Prostate gland (tissue), 2 donors: ENCODE data around the gene EVC2. TPM values are rescaled to one million over a fixed set of nuclear protein-coding genes. Genes with fewer than 3 reads are reported as not detected.

Experiments
- DNase-seq: peaks from one replicate; pipeline ENCODE4 v3.0.0-alpha.2; 2019; ENCODE audit warnings: low spot score
- H3K27ac ChIP-seq, 2 donors: fragments of 200-600 bp; sonication (generic); 2 replicates each; pipeline ENCODE4 v1.5.1; 2017 to 2019
- H3K27me3 ChIP-seq: fragments of 200-600 bp; sonication (generic); replicated peaks from 2 replicates; pipeline ENCODE4 v1.5.1; 2019; ENCODE audit not compliant: insufficient read depth
- H3K36me3 ChIP-seq, 2 donors: fragments of 200-600 bp; sonication (generic); 1 replicate in 1 of 2; 2 replicates in 1 of 2; pipeline versions ENCODE4 v1.5.1 to v1.8.1; 2017 to 2019
- H3K4me1 ChIP-seq: fragments of 200-600 bp; sonication (generic); replicated peaks from 2 replicates; pipeline ENCODE4 v1.5.1; 2019
- H3K4me3 ChIP-seq, 2 donors: fragments of 200-600 bp; sonication (generic); 2 replicates each; pipeline ENCODE4 v1.5.1; 2017 to 2019
- H3K9me3 ChIP-seq: fragments of 200-600 bp; sonication (generic); 2 replicates; pipeline ENCODE4 v1.5.1; 2017
- POLR2A ChIP-seq: fragments of 450-650 bp; IDR thresholded peaks from one replicate; pipeline ENCODE4 v1.6.1; 2016; ENCODE audit warnings: antibody characterized with exemption, mild to moderate bottlenecking
- POLR2AphosphoS5 ChIP-seq: sonication (generic); formaldehyde crosslinking; IDR thresholded peaks from one replicate; pipeline ENCODE4 v1.6.1; 2017; ENCODE audit warnings: antibody characterized with exemption
- WGBS: methylation state at CpG from one replicate; pipeline ENCODE4 v1.1.5; 2018; 5-methylcytosine and 5-hydroxymethylcytosine counted together
- intact Hi-C: fragments of 100-400 bp; cut with DNase I; formaldehyde crosslinking; loops from one replicate; pipeline ENCODE4 v1.14.2; 2022
- total RNA-seq, 2 donors: library from RNA; depleted of rRNA; stranded (reverse); fragments of >200 nt; gene quantifications; one replicate each; pipeline ENCODE4 v1.1.0, GENCODE V29; 2016
- TF ChIP-seq, protein P1 (sequence below), 4 experiments: fragments of 200-600 bp in 2 of 4; fragments of 450-650 bp in 2 of 4; sonication (generic) in 2 of 4; IDR thresholded peaks; 1 replicate in 3 of 4; 2 replicates in 1 of 4; pipeline ENCODE4 v1.5.1; 2016 to 2019; ENCODE audit warnings: antibody characterized with exemption in 4 of 4, mild to moderate bottlenecking in 2 of 4, moderate library complexity in 2 of 4

EVC2 gene
- total RNA-seq, 2 donors from 2014 or later: 7.6 to 11.0 TPM

DNA sequence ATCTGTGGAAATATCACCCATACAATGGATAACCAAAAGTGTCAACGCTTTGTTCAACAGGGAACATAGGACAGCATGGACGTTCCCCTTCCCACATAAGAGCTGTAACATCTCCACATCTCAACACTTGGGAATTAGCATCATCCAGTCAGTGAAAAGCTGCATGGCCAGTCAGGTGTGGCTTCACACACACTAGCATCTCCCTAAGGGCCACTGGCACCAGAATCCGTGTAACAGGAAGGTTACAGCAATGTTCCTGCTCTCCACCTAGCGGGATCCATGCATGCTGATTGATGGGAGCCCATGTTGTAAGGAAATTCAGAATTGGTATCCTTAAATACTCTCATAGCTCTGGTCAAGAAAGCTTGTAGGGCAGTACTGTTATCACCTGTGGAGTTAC, 78.8 kb downstream of the EVC2 start:
- H3K4me1 ChIP-seq: no peaks in the 10 kb centered on the region
- no peaks in the 10 kb centered on the region for H3K36me3 ChIP-seq
- DNase-seq: no peak
- TF ChIP-seq, protein P1, sequence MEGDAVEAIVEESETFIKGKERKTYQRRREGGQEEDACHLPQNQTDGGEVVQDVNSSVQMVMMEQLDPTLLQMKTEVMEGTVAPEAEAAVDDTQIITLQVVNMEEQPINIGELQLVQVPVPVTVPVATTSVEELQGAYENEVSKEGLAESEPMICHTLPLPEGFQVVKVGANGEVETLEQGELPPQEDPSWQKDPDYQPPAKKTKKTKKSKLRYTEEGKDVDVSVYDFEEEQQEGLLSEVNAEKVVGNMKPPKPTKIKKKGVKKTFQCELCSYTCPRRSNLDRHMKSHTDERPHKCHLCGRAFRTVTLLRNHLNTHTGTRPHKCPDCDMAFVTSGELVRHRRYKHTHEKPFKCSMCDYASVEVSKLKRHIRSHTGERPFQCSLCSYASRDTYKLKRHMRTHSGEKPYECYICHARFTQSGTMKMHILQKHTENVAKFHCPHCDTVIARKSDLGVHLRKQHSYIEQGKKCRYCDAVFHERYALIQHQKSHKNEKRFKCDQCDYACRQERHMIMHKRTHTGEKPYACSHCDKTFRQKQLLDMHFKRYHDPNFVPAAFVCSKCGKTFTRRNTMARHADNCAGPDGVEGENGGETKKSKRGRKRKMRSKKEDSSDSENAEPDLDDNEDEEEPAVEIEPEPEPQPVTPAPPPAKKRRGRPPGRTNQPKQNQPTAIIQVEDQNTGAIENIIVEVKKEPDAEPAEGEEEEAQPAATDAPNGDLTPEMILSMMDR (IDR thresholded peaks at IDR 0.05): no peak
- TF ChIP-seq POLR2AphosphoS5 (no peak), POLR2A (no peak)
- intact Hi-C loops: no loop called here
- 88% methylated on average over 4 of the region's 4 CpGs for WGBS
- no peaks in the 10 kb centered on the region for H3K9me3 ChIP-seq
- H3K4me3 ChIP-seq: no peak overlapping the region
- no peaks in the 10 kb centered on the region for H3K27me3 ChIP-seq
- no peak overlapping the region for H3K27ac ChIP-seq

DNA sequence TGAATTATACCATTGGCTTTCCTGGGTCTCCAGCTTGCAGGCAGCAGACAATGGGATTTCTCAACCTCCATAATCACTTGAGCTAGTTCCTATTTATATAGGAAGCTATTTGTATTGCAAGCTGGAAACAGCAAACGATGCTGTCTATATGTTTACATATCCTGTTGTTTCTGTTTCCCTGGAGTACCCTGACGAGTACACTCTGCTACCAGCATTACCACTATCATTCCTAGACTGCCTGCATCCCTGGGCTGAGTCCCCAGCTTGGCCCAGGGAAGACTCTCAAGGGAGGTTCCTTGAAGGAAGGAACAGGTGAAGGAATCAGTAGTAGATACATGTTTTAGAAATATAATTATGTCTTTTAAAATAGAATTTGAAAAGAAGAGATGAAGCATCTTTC, 81.4 kb downstream of the EVC2 start:
- Histone ChIP-seq H3K4me3 (no peak overlapping the region), H3K27me3 (no peaks in the 10 kb centered on the region), H3K9me3 (no peaks in the 10 kb centered on the region), H3K27ac (no peak overlapping the region), H3K4me1 (no peaks in the 10 kb centered on the region), H3K36me3 (peaks cover 0 to 6% of the 10 kb centered on the region in 2 donors)
- DNase-seq: no peak
- intact Hi-C loops: no loop called here
- no peak for TF ChIP-seq POLR2AphosphoS5
- TF ChIP-seq, protein P1 (IDR thresholded peaks at IDR 0.05): no peak
- no peak for TF ChIP-seq POLR2A
- 41% methylated on average over 2 of the region's 2 CpGs for WGBS

DNA sequence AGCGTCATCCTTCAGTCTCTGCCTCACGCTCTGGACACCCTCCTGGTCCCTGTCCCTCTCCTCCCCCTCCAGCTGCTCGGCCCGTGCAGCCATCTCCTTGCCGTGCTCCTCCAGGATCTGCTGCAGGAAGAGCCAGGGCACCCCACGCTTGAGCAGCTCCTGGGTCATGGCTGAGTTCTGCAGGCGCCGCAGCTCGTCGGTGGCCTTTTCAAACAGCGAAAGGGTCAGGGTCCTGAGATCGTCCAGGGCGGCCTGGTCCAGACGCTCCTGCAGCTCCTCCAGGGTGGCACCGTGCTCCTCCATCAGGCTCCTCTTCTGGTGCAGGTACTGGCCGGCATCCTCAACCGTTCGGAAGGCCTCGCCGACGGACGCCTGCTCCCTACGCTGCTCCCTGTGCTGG, 85.8 kb downstream of the EVC2 start:
- Histone ChIP-seq H3K27me3 (no peaks in the 10 kb centered on the region), H3K36me3 (peaks cover 0 to 6% of the 10 kb centered on the region in 2 donors), H3K4me1 (no peaks in the 10 kb centered on the region), H3K9me3 (no peaks in the 10 kb centered on the region), H3K4me3 (no peak overlapping the region), H3K27ac (no peak overlapping the region)
- TF ChIP-seq, protein P1 (IDR thresholded peaks at IDR 0.05): no peak
- TF ChIP-seq POLR2AphosphoS5 (no peak), POLR2A (no peak)
- intact Hi-C loops: no loop called here
- 99% methylated on average over 23 of the region's 23 CpGs for WGBS
- DNase-seq: no peak

DNA sequence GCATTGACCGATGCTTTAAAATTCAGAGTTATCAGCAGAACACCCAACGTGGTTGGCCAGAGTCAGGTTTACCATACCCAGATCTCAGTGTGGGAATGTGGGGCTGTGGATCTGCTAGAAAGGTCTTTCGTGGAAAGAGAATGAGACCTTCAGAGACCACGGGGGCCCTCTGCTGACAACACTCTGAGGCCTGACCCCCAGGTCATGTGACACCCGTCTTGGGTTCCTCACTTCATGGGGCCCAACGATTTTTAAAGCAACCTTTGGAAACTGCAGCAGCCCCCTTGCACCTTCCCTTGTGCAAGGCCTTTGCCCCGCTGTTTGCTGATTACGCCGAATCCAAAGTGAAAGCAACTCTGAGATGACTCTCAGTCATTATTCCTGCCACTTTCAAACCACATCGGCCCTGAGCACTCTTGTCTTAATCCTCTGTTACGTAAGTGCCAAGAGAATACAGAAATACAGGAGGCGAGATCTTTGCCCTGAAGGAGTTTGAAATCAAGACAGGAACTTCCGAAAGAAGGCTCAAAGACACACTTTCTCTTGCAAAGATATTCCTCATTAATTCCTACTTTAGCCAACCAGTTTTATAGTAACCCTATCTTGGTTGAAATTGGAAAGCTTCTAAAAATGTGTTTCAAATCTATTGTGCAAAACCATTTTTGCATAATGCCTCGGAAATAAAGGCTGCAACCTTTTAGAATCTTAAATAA, 88.3 kb downstream of the EVC2 start:
- no peak overlapping the region for H3K4me3 ChIP-seq
- intact Hi-C loops: no loop called here
- no peaks in the 10 kb centered on the region for H3K4me1 ChIP-seq
- no peaks in the 10 kb centered on the region for H3K27me3 ChIP-seq
- no peak for DNase-seq
- peaks cover 0 to 6% of the 10 kb centered on the region in 2 donors for H3K36me3 ChIP-seq
- no peaks in the 10 kb centered on the region for H3K9me3 ChIP-seq
- TF ChIP-seq POLR2AphosphoS5 (no peak), POLR2A (no peak)
- TF ChIP-seq, protein P1 (IDR thresholded peaks at IDR 0.05): no peak
- 76% methylated on average over 14 of the region's 14 CpGs for WGBS
- H3K27ac ChIP-seq: no peak overlapping the region
